HepG2 (cell line): ENCODE measurements around the gene MTMR3.
"Not testable (repeated sequence)": the region's sequence is repeated elsewhere in the genome, so short reads cannot be mapped to it uniquely, and the experiment has no call there.

Experiments used
- CEBPB ChIP-seq: IDR thresholded peaks from 2 replicates; pipeline ENCODE4 v1.6.1; 2011; ENCODE audit warnings: low read depth, low read length, improper control_type of control experiment, borderline replicate concordance
- TCF7 ChIP-seq: sonication (generic); IDR thresholded peaks from 2 replicates; pipeline ENCODE4 v1.6.1; 2016; ENCODE audit warnings: antibody characterized with exemption, low read depth
- ZC3H4 ChIP-seq: sonication (generic); formaldehyde crosslinking; IDR thresholded peaks from 2 replicates; pipeline ENCODE4 v1.4.0; 2020; ENCODE audit warnings: missing genetic modification reagents, borderline replicate concordance
- TF ChIP-seq, protein P1 (sequence below): sonication (generic); formaldehyde crosslinking; IDR thresholded peaks from 2 replicates; pipeline ENCODE4 v1.5.1; 2020; ENCODE audit warnings: missing genetic modification reagents, mild to moderate bottlenecking, borderline replicate concordance
- TF ChIP-seq, protein P2 (sequence below): sonication (generic); formaldehyde crosslinking; IDR thresholded peaks from 2 replicates; pipeline ENCODE4 v1.4.0; 2020; ENCODE audit warnings: missing genetic modification reagents
- TF ChIP-seq, protein P3 (sequence below): sonication (generic); formaldehyde crosslinking; IDR thresholded peaks from 2 replicates; pipeline ENCODE4 v1.5.1; 2020; ENCODE audit warnings: mild to moderate bottlenecking, moderate library complexity, missing genetic modification reagents

DNA sequence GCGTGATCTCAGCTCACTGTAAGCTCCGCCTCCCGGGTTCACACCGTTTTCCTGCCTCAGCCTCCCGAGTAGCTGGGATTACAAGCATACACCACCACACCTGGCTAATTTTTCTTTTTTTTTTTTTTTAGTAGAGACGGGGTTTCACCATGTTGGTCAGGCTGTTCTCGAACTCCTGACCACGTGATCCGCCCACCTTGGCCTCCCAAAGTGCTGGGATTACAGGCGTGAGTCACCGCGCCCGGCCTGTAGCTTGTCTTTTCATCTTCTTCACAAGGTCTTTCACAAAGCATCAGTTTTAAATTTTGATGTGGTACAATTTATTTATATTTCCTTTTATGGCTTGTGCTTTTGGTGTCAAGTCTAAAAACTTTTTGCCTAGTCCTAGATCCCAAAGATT lies 17.4 kb upstream of the MTMR3 start:
- TF ChIP-seq, protein P1, sequence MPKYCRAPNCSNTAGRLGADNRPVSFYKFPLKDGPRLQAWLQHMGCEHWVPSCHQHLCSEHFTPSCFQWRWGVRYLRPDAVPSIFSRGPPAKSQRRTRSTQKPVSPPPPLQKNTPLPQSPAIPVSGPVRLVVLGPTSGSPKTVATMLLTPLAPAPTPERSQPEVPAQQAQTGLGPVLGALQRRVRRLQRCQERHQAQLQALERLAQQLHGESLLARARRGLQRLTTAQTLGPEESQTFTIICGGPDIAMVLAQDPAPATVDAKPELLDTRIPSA (CRISPR knock-in tag) = not testable (repeated sequence)
- not testable (repeated sequence) for TF ChIP-seq TCF7; CEBPB; ZC3H4 (CRISPR knock-in tag)
- TF ChIP-seq, protein P2, sequence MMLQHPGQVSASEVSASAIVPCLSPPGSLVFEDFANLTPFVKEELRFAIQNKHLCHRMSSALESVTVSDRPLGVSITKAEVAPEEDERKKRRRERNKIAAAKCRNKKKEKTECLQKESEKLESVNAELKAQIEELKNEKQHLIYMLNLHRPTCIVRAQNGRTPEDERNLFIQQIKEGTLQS (CRISPR knock-in tag) = not testable (repeated sequence)
- TF ChIP-seq, protein P3, sequence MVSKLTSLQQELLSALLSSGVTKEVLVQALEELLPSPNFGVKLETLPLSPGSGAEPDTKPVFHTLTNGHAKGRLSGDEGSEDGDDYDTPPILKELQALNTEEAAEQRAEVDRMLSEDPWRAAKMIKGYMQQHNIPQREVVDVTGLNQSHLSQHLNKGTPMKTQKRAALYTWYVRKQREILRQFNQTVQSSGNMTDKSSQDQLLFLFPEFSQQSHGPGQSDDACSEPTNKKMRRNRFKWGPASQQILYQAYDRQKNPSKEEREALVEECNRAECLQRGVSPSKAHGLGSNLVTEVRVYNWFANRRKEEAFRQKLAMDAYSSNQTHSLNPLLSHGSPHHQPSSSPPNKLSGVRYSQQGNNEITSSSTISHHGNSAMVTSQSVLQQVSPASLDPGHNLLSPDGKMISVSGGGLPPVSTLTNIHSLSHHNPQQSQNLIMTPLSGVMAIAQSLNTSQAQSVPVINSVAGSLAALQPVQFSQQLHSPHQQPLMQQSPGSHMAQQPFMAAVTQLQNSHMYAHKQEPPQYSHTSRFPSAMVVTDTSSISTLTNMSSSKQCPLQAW (CRISPR knock-in tag) = not testable (repeated sequence)
